Urinary bladder (tissue), 4 donors: Measurements from ENCODE around the gene ATP1B3. TPM values are rescaled to one million over a fixed set of nuclear protein-coding genes. Genes with fewer than 3 reads are reported as not detected.

ENCODE experiments used
- DNase-seq: peaks from one replicate; pipeline ENCODE4 v3.0.0-alpha.2; 2015; ENCODE audit errors: extremely low spot score
- H3K27ac ChIP-seq: one replicate; pipeline ENCODE4 v1.5.1; 2013; ENCODE audit warnings: low read depth, mild to moderate bottlenecking, moderate library complexity
- H3K36me3 ChIP-seq: one replicate; pipeline ENCODE4 v1.6.1; 2013; ENCODE audit warnings: mild to moderate bottlenecking, moderate library complexity; ENCODE audit not compliant: insufficient read depth
- H3K4me1 ChIP-seq: one replicate; pipeline ENCODE4 v1.6.1; 2013; ENCODE audit warnings: mild to moderate bottlenecking, moderate library complexity; ENCODE audit not compliant: insufficient read depth
- H3K4me3 ChIP-seq: one replicate; pipeline ENCODE4 v1.5.1; 2013; ENCODE audit warnings: low read depth, low read length
- WGBS: extraction: QIAGEN DNeasy Blood & Tissue Kit; methylation state at CpG from one replicate; pipeline ENCODE4 v1.1.7; 2013; 5-methylcytosine and 5-hydroxymethylcytosine counted together
- polyA plus RNA-seq: library from polyadenylated mRNA; stranded (reverse); fragments of 200-250 nt; gene quantifications from one replicate; pipeline ENCODE4 v1.2.3, GENCODE V29; 2013
- total RNA-seq: library from RNA; depleted of rRNA; stranded (reverse); fragments of >200 nt; gene quantifications from one replicate; pipeline ENCODE4 v1.2.3, GENCODE V29; 2014
- donor health status: healthy with polysubstance abuse.
- donor health status: healthy.

ATP1B3 gene
- total and polyA plus RNA-seq, 2 donors = 21.8 to 75.8 TPM

DNA sequence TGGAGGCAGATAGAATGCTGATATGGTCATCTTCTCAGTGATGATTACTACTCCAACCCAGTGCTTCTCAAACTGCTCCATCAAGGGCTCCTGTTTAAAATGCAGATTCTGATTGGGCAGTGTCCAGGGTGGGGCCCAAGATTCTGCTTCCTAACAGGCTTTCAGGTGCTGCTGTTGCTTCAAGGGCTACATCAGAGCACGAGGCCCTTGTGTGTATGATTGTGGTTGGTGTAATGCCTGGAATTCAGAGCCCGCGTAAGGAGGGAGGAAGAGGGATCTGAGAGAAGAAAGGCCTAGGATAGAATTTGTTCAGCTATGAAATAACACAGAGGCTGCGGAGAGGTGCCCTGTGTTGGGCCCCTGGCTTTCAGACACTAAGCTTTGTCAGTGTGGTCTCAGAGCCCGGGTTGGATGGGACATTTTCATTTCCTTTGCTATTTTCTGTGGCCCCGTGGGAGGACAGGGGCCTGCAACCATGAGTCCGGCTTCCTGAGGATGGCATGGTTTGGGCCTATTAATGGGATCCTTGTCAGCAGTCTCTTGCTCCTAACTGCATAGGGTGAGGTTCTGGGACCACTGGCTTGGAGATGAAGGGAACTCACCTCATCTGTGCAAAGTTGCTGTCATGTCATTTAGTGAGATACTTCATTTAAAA lies 53.0 kb downstream of the ATP1B3 start:
- H3K4me3 ChIP-seq = no peak overlapping the region
- DNase-seq = no peak
- H3K36me3 ChIP-seq = peaks cover 4% of the 10 kb centered on the region
- WGBS = 90% methylated on average over 7 of the region's 7 CpGs
- H3K4me1 ChIP-seq = no peaks in the 10 kb centered on the region
- H3K27ac ChIP-seq = no peak overlapping the region

DNA sequence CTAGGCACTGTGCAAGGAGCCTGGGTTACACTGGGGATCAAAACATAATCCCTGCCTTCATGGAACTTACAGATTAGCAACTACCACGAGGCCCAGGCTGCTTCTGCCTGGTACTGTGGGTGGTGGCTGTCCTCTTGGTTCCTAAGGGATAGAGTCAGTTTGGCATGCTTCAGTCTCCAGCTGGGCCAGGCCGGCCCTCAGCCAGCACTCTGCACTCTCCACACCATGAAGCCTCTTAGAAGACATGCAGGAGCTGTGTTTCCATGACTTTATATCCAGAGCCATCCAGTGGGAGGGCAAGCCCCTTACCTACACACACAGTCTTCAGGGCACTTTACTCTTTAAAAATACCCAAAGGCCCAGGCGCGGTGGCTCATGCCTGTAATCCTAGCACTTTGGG lies 54.4 kb downstream of the ATP1B3 start:
- no peak overlapping the region for H3K4me3 ChIP-seq
- DNase-seq = no peak
- H3K36me3 ChIP-seq = peaks cover 1% of the 10 kb centered on the region
- H3K4me1 ChIP-seq = no peaks in the 10 kb centered on the region
- H3K27ac ChIP-seq = no peak overlapping the region
- WGBS = 95% methylated on average over 4 of the region's 4 CpGs

DNA sequence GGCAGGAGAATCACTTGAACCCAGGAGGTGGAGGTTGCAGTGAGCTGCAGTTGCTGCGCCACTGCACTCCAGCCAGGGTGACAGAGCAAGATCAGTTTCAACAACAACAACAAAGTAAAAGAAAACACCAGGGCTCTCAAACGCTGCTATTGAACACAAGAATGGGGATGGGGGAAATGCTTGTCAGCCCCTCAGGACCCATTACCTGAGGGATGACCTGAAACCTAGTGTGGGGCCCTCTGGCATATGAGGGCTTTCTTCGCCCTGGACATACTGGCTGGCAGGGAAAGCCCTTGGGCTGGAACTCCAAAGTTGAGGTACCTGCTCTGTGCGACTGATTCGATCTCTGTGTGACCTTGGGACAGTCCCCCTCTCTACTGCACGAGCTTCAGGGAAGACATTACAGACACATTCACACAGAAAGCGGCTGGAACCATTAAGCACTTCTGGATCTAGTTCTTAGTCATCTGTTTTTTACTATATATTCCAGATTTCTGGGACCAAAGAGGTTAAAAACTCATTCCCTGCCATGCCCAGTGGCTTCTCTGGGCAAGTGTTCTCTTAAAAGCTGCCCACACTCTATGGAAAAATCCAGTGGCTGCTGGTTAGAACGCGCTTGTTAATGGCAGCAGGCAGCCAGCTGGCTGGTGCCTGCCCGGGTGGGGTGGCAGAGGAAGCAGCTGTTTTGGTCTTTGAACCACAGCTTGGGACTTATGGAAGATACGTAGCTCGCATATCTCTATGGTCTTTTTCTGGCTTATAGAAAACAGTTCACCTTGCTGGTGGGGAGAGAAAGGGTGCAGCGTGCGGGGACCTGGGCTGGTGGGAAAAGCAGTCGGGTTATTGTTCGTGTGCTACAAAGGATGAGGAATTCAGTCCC lies 57.2 kb downstream of the ATP1B3 start:
- Histone ChIP-seq H3K4me3 (no peak overlapping the region), H3K36me3 (no peaks in the 10 kb centered on the region), H3K27ac (no peak overlapping the region), H3K4me1 (no peaks in the 10 kb centered on the region)
- no peak for DNase-seq
- WGBS = 85% methylated on average over 16 of the region's 16 CpGs

DNA sequence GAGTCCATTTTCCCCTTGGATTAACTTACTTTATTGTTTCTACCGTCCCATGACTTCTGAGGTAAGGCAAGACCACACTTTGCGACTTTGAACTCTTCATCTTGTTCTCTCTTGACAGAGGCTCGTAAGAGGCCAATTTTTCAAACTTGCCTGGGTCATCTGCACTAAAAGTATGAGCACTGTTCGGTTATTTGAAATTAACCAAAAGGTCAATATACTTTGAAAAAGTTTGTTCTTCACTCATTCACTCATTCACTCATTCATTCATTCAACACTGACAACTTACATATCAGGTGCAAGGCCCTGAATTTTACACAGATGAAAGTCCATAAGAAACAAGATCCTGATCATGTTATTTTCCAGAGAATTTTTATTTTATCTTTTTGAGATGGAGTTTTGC lies 57.9 kb downstream of the ATP1B3 start:
- WGBS = 84% methylated on average over 4 of the region's 4 CpGs
- no peak for DNase-seq
- Histone ChIP-seq H3K36me3 (no peaks in the 10 kb centered on the region), H3K4me3 (no peak overlapping the region), H3K27ac (no peak overlapping the region), H3K4me1 (no peaks in the 10 kb centered on the region)

DNA sequence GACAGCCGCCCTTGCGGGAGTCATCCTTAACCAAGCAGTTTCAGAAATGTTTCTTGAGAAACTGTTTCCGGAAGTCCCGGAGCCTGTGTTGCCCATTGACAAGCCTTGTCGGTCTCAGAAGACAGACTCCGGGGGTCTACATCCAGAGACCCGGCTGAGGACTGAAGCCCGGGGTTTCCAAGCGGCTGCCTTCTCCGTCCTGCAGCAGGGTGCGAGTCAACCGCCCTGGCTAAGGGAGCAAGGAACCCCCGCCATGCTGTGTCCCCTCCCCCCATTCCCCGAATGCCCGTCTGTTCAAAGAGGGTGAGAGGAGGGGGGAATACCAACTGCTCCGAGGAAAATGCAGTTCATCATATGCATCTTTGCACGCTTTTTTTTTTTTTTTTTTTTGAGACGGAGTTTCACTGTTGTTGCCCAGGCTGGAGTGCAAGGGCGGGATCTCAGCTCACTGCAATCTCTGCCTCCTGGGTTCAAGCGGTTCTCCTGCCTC lies 61.6 kb downstream of the ATP1B3 start:
- H3K27ac ChIP-seq = peak overlapping the region; percentile 61
- H3K4me1 ChIP-seq = no peaks in the 10 kb centered on the region
- no peaks in the 10 kb centered on the region for H3K36me3 ChIP-seq
- WGBS = 82% methylated on average over 20 of the region's 20 CpGs
- no peak for DNase-seq
- H3K4me3 ChIP-seq = no peak overlapping the region

DNA sequence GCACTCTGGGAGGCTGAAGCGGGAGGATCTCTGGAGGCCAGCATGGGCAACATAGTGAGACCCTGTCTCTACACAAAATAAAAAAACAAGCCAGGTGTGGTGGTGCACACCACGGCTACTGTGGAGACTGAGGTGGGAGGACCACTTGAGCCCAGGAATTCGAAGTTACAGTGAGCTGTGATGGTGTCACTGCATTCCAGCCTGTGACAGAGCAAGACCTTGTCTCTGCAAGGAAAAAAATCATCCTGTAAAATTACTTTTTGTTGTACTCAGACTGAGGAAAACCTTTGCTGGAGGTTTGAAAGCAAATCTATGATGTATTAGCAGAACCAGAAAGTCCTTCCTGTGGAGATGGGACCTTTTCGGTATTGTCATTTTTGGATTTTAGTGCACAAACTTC lies 63.3 kb downstream of the ATP1B3 start:
- WGBS = 85% methylated on average over 4 of the region's 4 CpGs
- Histone ChIP-seq H3K4me3 (no peak overlapping the region), H3K27ac (no peak overlapping the region), H3K36me3 (no peaks in the 10 kb centered on the region), H3K4me1 (no peaks in the 10 kb centered on the region)
- DNase-seq = no peak

DNA sequence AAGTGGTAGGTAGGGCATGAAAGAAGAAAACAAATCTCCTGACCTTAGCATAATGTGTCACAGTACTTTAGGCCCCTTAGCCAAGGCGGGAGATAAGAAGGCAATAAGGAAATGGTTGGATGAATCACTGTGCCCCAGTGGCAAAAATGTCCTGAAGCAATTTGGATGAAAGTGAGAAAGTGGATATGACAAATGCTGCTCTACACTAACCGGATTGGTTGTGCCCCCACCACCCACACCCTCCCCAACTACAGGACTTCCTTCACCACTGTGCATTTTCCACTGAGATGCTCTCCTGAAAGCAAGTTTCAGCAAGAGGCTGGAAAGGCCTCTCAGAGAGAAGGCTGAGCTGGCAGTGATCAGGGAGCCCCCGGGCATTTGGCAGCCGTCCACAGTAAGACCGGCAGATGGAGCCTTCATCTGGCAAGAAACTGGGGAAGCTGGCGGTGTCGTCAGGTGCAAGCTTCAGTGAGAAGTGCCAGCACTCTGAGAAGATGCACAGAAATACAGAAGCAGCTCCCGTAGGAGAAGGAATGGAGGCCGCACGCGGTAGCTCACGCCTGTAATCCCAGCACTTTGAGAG lies 63.8 kb downstream of the ATP1B3 start:
- no peaks in the 10 kb centered on the region for H3K4me1 ChIP-seq
- DNase-seq = peak; percentile 23
- no peak overlapping the region for H3K27ac ChIP-seq
- H3K4me3 ChIP-seq = no peak overlapping the region
- H3K36me3 ChIP-seq = no peaks in the 10 kb centered on the region
- 42% methylated on average over 12 of the region's 12 CpGs for WGBS

DNA sequence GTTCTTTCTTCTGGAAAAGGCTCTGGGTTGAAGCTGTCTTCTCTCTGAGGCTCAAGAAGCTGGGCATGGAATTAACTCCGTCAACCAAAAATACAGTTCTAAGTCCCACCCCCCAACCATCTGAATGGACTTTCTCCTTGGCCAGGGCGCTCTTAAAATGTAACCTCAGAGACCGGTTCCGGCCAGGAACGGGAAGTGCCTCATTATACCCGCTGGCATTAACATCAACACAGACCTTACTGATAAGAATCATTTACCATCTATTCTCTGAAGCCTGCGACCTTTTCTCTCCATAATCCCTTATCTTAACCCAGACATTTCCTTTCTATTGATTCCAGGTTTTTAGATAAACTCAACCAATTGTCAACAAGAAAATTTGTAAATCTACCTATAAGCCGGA lies 64.7 kb downstream of the ATP1B3 start:
- H3K4me1 ChIP-seq = no peaks in the 10 kb centered on the region
- no peak overlapping the region for H3K4me3 ChIP-seq
- H3K36me3 ChIP-seq = no peaks in the 10 kb centered on the region
- H3K27ac ChIP-seq = peak overlapping the region; percentile 33
- no peak for DNase-seq
- WGBS = 50% methylated on average over 8 of the region's 8 CpGs

DNA sequence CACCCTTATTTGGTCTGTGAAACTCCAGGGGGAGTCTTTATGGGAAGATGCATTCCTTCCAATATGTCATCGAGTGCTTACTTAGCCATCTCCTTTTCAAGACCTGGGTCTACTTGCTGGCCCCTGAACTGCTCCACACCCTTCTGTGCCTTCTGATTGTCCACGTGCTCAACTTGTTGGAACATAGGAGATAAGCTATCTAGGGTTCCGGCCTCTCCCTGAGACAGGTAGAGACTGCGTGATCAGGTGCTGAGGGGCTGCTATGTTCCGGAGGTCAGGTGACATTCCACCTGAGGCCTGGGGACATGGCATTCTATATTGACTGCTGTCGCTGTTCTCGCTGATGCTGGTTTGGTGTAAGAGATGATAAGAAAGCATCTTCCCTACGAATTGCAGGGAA lies 65.6 kb downstream of the ATP1B3 start:
- Histone ChIP-seq H3K27ac (no peak overlapping the region), H3K4me3 (no peak overlapping the region), H3K4me1 (no peaks in the 10 kb centered on the region), H3K36me3 (no peaks in the 10 kb centered on the region)
- 92% methylated on average over 8 of the region's 8 CpGs for WGBS
- DNase-seq = no peak

DNA sequence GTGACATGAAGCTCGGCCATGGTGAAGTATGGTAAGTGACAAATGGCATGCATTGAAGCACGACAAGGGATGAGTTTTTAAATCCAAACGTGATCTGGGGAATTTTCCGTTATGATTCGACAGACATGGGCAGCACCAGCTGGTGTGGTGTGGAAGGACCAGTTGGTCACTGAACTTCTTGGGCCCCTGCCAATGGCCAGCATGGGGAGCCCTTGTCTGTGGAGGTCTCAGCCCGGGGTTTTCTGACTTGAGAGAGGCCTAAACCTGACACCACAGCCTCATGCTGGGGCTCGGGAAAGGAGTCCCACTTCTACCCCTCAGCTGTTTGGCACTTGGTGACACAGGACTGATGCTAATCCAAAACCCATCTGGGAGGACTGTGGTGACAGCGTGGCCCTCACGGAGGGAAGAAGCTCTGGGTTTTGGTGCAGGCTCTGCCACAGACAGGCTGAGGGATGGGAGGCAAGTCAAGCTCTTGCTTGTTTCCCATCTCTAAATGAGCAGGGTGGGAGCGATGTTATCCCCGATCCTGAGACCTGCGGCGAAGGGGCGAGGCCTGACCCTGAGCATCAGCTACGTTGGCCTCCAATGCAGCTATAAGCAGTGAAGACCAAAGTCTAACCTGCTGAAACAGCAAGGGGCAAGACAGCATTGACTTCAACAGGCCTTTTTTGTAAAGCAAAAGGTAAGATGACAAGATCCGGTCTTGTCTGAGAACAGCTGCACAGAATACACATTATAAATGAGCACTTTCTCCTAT lies 69.5 kb downstream of the ATP1B3 start:
- H3K27ac ChIP-seq = no peak overlapping the region
- no peaks in the 10 kb centered on the region for H3K4me1 ChIP-seq
- WGBS = 89% methylated on average over 16 of the region's 16 CpGs
- H3K4me3 ChIP-seq = no peak overlapping the region
- DNase-seq = no peak
- no peaks in the 10 kb centered on the region for H3K36me3 ChIP-seq

DNA sequence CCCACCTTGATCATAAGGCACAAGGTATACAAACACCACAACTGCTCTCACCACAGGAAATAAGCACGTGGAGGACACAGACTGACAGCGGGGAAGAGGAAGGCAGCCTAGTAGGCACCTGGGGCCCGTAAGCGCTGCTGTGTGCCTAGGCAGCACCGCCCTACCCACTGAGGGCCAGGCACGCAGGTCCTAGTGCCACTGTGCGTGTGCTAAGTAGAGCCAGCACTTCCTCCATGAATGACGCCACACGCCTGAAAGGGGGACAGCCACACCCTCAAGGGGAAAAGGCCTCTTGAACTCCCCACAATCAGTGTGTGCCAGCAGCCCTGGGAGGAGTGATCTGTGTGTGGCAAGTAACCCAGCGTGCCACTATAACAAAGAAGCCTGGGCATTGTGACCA lies 73.0 kb downstream of the ATP1B3 start:
- DNase-seq = no peak
- Histone ChIP-seq H3K36me3 (no peaks in the 10 kb centered on the region), H3K27ac (no peak overlapping the region), H3K4me1 (no peaks in the 10 kb centered on the region), H3K4me3 (no peak overlapping the region)
- WGBS = 91% methylated on average over 10 of the region's 10 CpGs

DNA sequence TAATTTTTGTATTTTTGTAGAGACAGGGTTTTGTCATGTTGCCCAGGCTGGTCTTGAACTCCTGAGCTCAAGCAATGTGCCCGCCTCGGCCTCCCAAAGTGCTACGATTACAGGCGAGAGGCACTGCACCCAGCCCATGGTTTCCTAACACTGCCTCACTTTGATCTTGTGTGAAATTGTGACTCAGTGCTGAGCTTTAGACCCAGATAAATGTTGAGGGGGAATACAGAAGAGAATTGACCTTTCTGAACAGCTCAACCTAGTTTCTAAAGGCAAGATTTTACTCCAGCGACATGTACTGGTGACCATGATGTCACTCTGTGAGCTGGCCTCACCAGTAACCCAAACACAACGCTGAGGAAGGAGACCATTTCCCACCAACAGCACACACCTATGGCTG lies 73.5 kb downstream of the ATP1B3 start:
- Histone ChIP-seq H3K4me3 (no peak overlapping the region), H3K27ac (no peak overlapping the region), H3K36me3 (no peaks in the 10 kb centered on the region), H3K4me1 (no peaks in the 10 kb centered on the region)
- WGBS = 87% methylated on average over 6 of the region's 6 CpGs
- no peak for DNase-seq
